Activated CD4-positive, alpha-beta memory T cell treated with anti-CD3 and anti-CD28 coated beads for 36 hours (primary cell): ENCODE measurements around the gene MDGA2. TPM values are rescaled to one million over a fixed set of nuclear protein-coding genes. Genes with fewer than 3 reads are reported as not detected.
"Not testable (repeated sequence)": the region's sequence is repeated elsewhere in the genome, so short reads cannot be mapped to it uniquely, and the experiment has no call there.

Experiments used
- CTCF ChIA-PET: fragments of 350-600 bp; sonication (Branson Sonifier 250); formaldehyde crosslinking; loops from one replicate; lab custom pipeline; 2021; ENCODE audit warnings: antibody characterized with exemption, inconsistent platforms; lab: Charles Lee
- POLR2A ChIA-PET: fragments of 350-600 bp; sonication (Branson Sonifier 250); formaldehyde crosslinking; loops from one replicate; lab custom pipeline; 2021; ENCODE audit warnings: antibody characterized with exemption; lab: Charles Lee
- DNase-seq: peaks from one replicate; pipeline ENCODE4 v3.0.0-alpha.2; 2020
- H3K27ac Mint-ChIP-seq: one replicate; pipeline ENCODE4 v1.8.0; 2021; ENCODE audit warnings: mixed read lengths
- H3K27me3 Mint-ChIP-seq: one replicate; pipeline ENCODE4 v1.8.0; 2021; ENCODE audit warnings: mixed read lengths
- H3K36me3 Mint-ChIP-seq: one replicate; pipeline ENCODE4 v1.8.0; 2021; ENCODE audit warnings: mixed read lengths
- H3K4me1 Mint-ChIP-seq: one replicate; pipeline ENCODE4 v1.8.0; 2021; ENCODE audit warnings: low read depth, mixed read lengths
- H3K4me3 Mint-ChIP-seq: one replicate; pipeline ENCODE4 v1.8.0; 2021; ENCODE audit warnings: mild to moderate bottlenecking, mixed read lengths
- H3K9me3 Mint-ChIP-seq: one replicate; pipeline ENCODE4 v1.8.0; 2021; ENCODE audit warnings: mixed read lengths
- intact Hi-C: fragments of 100-400 bp; cut with micrococcal nuclease; formaldehyde crosslinking; loops from one replicate; pipeline ENCODE4 v1.15.1; 2023
- total RNA-seq, 2 experiments: library from RNA; stranded (reverse); gene quantifications; one replicate each; pipeline ENCODE4 v1.2.3, GENCODE V29; 2021

Gene MDGA2
- total RNA-seq, 2 experiments from 2014 or later: not detected

GRCh38 chr14:46915539-46915938, 759.9 kb downstream of the MDGA2 start:
- DNase-seq, H3K4me3 Mint-ChIP-seq, CTCF ChIA-PET, H3K36me3 Mint-ChIP-seq, H3K4me1 Mint-ChIP-seq, POLR2A ChIA-PET, H3K27me3 Mint-ChIP-seq, H3K27ac Mint-ChIP-seq, intact Hi-C loops: not testable (repeated sequence)
- H3K9me3 Mint-ChIP-seq: peaks cover 18% of the 10 kb centered on the region

- Mint-ChIP-seq H3K27ac (no peak overlapping the region), H3K36me3 (no peaks in the 10 kb centered on the region), H3K9me3 (peaks cover 2% of the 10 kb centered on the region), H3K4me1 (no peaks in the 10 kb centered on the region), H3K27me3 (no peaks in the 10 kb centered on the region), H3K4me3 (no peak overlapping the region)
- DNase-seq: no peak
- intact Hi-C loops: no loop called here
- ChIA-PET POLR2A (no interaction called here), CTCF (no interaction called here)
Measured at GRCh38 chr14:46902837-46903236, 772.6 kb downstream of the MDGA2 start.

GRCh38 chr14:46894476-46894875, 780.9 kb downstream of the MDGA2 start:
- no peak overlapping the region for H3K4me3 Mint-ChIP-seq
- no peak overlapping the region for H3K27ac Mint-ChIP-seq
- H3K4me1 Mint-ChIP-seq: no peaks in the 10 kb centered on the region
- no peaks in the 10 kb centered on the region for H3K27me3 Mint-ChIP-seq
- intact Hi-C loops: no loop called here
- POLR2A ChIA-PET: no interaction called here
- no peaks in the 10 kb centered on the region for H3K36me3 Mint-ChIP-seq
- no peaks in the 10 kb centered on the region for H3K9me3 Mint-ChIP-seq
- no peak for DNase-seq
- CTCF ChIA-PET: no interaction called here

- Mint-ChIP-seq H3K36me3 (no peaks in the 10 kb centered on the region), H3K4me1 (no peaks in the 10 kb centered on the region), H3K4me3 (no peak overlapping the region), H3K27ac (no peak overlapping the region), H3K27me3 (no peaks in the 10 kb centered on the region), H3K9me3 (peaks cover 3% of the 10 kb centered on the region)
- CTCF ChIA-PET: no interaction called here
- intact Hi-C loops: no loop called here
- no peak for DNase-seq
- POLR2A ChIA-PET: no interaction called here
Measured at GRCh38 chr14:46887144-46887543, 788.3 kb downstream of the MDGA2 start.

GRCh38 chr14:46885566-46885965, 789.8 kb downstream of the MDGA2 start:
- Mint-ChIP-seq H3K9me3 (peaks cover 6% of the 10 kb centered on the region), H3K36me3 (no peaks in the 10 kb centered on the region), H3K27me3 (no peaks in the 10 kb centered on the region), H3K4me1 (no peaks in the 10 kb centered on the region), H3K27ac (no peak overlapping the region), H3K4me3 (no peak overlapping the region)
- POLR2A ChIA-PET: no interaction called here
- no peak for DNase-seq
- CTCF ChIA-PET: no interaction called here
- intact Hi-C loops: no loop called here

GRCh38 chr14:46861753-46862152, 813.7 kb downstream of the MDGA2 start:
- ChIA-PET CTCF (no interaction called here), POLR2A (no interaction called here)
- H3K27me3 Mint-ChIP-seq: no peaks in the 10 kb centered on the region
- intact Hi-C loops: no loop called here
- H3K4me1 Mint-ChIP-seq: no peaks in the 10 kb centered on the region
- H3K27ac Mint-ChIP-seq: no peak overlapping the region
- DNase-seq: no peak
- no peaks in the 10 kb centered on the region for H3K36me3 Mint-ChIP-seq
- peaks cover 12% of the 10 kb centered on the region for H3K9me3 Mint-ChIP-seq
- no peak overlapping the region for H3K4me3 Mint-ChIP-seq

GRCh38 chr14:46840944-46841720, 834.3 kb downstream of the MDGA2 start:
- Mint-ChIP-seq H3K36me3 (no peaks in the 10 kb centered on the region), H3K4me1 (no peaks in the 10 kb centered on the region), H3K4me3 (no peak overlapping the region), H3K27me3 (no peaks in the 10 kb centered on the region), H3K27ac (no peak overlapping the region), H3K9me3 (peaks cover 2% of the 10 kb centered on the region)
- intact Hi-C loops: no loop called here
- ChIA-PET CTCF (no interaction called here), POLR2A (no interaction called here)
- no peak for DNase-seq

GRCh38 chr14:46820291-46820690, 855.1 kb downstream of the MDGA2 start:
- ChIA-PET POLR2A (no interaction called here), CTCF (no interaction called here)
- Mint-ChIP-seq H3K27me3 (no peaks in the 10 kb centered on the region), H3K36me3 (no peaks in the 10 kb centered on the region), H3K4me3 (no peak overlapping the region), H3K9me3 (peaks cover 7% of the 10 kb centered on the region), H3K4me1 (no peaks in the 10 kb centered on the region), H3K27ac (no peak overlapping the region)
- DNase-seq: no peak
- intact Hi-C loops: no loop called here

- Mint-ChIP-seq H3K36me3 (no peaks in the 10 kb centered on the region), H3K9me3 (peaks cover 7% of the 10 kb centered on the region), H3K4me1 (no peaks in the 10 kb centered on the region), H3K27ac (no peak overlapping the region), H3K4me3 (no peak overlapping the region), H3K27me3 (no peaks in the 10 kb centered on the region)
- no peak for DNase-seq
- ChIA-PET POLR2A (no interaction called here), CTCF (no interaction called here)
- intact Hi-C loops: no loop called here
Measured at GRCh38 chr14:46819117-46819516, 856.3 kb downstream of the MDGA2 start.

- Mint-ChIP-seq H3K4me3 (no peak overlapping the region), H3K27ac (no peak overlapping the region), H3K9me3 (peaks cover 7% of the 10 kb centered on the region), H3K36me3 (no peaks in the 10 kb centered on the region), H3K27me3 (no peaks in the 10 kb centered on the region), H3K4me1 (no peaks in the 10 kb centered on the region)
- intact Hi-C loops: no loop called here
- ChIA-PET CTCF (no interaction called here), POLR2A (no interaction called here)
- DNase-seq: no peak
Measured at GRCh38 chr14:46818147-46818546, 857.3 kb downstream of the MDGA2 start.

- Mint-ChIP-seq H3K4me3 (no peak overlapping the region), H3K9me3 (peaks cover 26% of the 10 kb centered on the region), H3K27me3 (no peaks in the 10 kb centered on the region), H3K27ac (no peak overlapping the region), H3K4me1 (no peaks in the 10 kb centered on the region), H3K36me3 (no peaks in the 10 kb centered on the region)
- POLR2A ChIA-PET: no interaction called here
- intact Hi-C loops: no loop called here
- no peak for DNase-seq
- CTCF ChIA-PET: no interaction called here
Measured at GRCh38 chr14:46793144-46793543, 882.3 kb downstream of the MDGA2 start.
